KOPT-K1 (cell line): ENCODE data around the gene RUNDC1.
"Not testable (repeated sequence)": the region's sequence is repeated elsewhere in the genome, so short reads cannot be mapped to it uniquely, and the experiment has no call there.

Experiments used
- H3K27ac ChIP-seq: fragments of 200-600 bp; sonication (generic); 2 replicates; pipeline ENCODE4 v1.5.1; 2016; ENCODE audit warnings: antibody characterized with exemption, mild to moderate bottlenecking, low read depth, low read length; ENCODE audit not compliant: poor library complexity, severe bottlenecking
- H3K36me3 ChIP-seq: fragments of 200-600 bp; sonication (generic); 2 replicates; pipeline ENCODE4 v1.5.1; 2017; ENCODE audit warnings: antibody characterized with exemption, mild to moderate bottlenecking, low read length, moderate library complexity; ENCODE audit not compliant: insufficient read depth
- H3K9me3 ChIP-seq: fragments of 200-600 bp; sonication (generic); 2 replicates; pipeline ENCODE4 v1.5.1; 2017; ENCODE audit warnings: antibody characterized with exemption, low read length, mild to moderate bottlenecking; ENCODE audit not compliant: insufficient read depth, poor library complexity, severe bottlenecking

Gene RUNDC1

DNA sequence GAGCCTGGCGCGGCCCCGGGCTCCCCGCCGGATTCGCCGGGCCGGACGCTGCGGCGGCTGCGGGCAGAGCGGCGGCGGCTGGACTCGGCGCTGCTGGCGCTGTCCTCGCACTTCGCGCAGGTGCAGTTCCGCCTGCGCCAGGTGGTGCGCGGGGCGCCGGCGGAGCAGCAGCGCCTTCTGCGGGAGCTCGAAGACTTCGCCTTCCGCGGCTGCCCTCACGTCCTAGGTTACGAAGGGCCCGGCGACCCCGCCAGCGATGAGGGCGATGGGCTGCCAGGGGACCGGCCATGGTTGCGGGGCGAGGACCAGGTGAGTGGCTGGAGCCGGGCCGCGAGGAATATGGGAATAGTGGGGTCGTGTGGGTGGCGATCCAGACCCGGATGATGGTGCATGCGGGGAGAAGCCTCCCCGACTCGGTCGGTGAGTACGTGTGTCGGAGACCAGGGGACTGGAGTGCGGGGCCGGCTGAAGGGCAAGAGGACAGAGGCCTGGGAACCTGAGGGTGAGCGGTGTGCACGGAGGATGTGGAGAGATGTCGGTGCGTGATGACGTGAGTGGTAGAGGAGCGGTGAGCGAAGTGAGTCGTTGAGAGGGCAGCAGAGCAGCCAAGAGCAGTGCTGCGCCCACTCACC, 517 bp downstream of the RUNDC1 start:
- H3K9me3 ChIP-seq: no peaks in the 10 kb centered on the region
- H3K27ac ChIP-seq: peak overlapping the region; percentile 78
- peaks cover 38% of the 10 kb centered on the region for H3K36me3 ChIP-seq

DNA sequence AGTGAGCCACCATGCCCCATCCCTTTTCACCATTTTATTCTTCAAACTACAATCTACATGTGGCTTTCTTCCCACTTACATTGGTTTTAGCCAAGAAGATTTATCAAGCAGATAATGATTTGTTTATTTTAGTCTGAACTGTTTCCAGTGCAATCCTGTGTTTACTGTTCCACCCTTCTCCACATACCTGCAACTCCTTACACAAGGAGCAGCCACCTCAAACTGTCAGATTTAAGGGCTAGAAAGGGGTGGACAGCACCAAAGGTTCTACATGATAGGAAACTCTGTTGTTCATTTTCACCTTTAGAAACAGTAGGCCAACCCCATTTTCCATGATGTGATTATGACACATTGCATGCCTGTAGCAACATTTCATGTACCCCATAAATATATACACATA, 1.9 kb downstream of the RUNDC1 start:
- no peak overlapping the region for H3K27ac ChIP-seq
- H3K9me3 ChIP-seq: no peaks in the 10 kb centered on the region
- peaks cover 52% of the 10 kb centered on the region for H3K36me3 ChIP-seq

DNA sequence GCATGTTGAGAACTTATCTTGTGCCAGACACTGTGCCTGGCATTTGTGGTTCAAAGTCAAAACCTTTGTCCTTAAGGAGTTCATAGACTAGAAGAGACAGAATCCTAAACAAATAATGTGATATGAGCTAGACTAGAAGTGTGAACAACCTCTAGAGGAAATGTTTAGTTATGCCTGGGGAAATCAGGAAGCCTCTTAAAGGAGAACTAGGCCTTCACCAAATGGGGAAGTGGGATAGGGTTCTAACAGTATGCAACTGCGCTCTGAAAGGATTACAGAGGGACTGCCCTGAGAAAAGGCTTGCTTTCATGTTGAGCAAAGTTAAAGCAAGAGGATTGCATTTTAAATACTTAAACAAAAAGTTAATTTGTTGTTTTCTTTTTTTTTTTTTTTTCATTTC, 4.9 kb downstream of the RUNDC1 start:
- no peak overlapping the region for H3K27ac ChIP-seq
- peaks cover 82% of the 10 kb centered on the region for H3K36me3 ChIP-seq
- no peaks in the 10 kb centered on the region for H3K9me3 ChIP-seq

DNA sequence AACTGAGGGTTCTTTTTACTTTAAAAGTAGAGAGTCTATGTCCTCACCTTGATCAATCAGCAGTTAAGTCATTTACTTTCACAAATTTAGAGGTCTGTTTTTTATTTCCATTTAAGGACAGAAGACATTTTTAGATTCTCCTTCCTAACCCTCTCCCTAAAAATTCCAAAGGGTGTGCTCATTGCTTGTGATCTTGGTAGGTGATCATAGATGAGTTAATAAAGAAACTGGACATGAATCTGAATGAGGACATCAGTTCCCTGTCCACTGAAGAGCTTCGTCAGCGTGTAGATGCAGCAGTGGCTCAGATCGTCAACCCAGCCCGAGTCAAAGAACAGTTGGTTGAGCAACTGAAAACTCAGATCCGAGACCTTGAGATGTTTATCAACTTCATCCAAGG, 8.8 kb downstream of the RUNDC1 start:
- no peak overlapping the region for H3K27ac ChIP-seq
- H3K36me3 ChIP-seq: peaks cover 100% of the 10 kb centered on the region
- no peaks in the 10 kb centered on the region for H3K9me3 ChIP-seq

DNA sequence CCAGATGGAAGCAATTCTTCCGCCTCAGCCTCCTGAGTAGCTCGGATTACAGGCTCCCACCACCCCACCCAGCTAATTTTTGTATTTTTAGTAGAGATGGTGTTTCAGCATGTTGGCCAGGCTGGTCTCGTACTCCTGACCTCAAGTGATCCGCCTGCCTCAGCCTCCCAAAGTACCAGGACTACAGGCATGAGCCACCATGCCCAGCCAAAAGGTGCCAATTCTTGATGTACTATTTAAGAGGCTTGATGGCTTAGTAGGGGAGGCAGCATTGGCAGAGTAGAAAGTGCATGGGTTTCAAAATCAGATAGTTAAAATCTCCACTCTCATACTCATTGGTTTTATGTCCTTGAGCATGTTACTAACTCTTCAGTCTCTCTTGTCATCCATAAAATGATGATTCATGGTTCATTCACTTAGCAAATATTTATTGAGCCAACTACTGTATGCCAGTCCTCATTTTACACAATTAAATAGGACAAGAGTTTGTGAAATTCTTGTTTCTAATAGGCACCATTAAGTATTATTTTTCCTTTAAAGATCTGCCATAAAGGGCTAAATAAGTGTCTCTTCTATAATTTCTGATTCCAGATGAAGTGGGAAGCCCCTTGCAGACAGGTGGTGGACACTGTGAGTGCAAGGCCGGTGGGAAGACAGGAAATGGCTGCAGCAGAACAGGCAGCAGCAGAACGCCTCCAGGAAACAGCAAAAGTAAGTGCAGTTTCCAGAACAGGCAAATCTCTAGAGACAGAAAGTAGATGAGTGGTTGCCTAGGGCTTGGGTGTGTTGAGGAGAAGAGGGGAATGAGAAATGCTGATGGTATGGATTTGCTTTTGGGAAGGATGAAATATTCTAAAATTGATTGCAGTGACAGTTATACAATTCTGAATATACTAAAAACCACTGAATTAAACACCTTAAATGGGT, 9.6 kb downstream of the RUNDC1 start:
- H3K36me3 ChIP-seq: peaks cover 100% of the 10 kb centered on the region
- no peak overlapping the region for H3K27ac ChIP-seq
- H3K9me3 ChIP-seq: no peaks in the 10 kb centered on the region

DNA sequence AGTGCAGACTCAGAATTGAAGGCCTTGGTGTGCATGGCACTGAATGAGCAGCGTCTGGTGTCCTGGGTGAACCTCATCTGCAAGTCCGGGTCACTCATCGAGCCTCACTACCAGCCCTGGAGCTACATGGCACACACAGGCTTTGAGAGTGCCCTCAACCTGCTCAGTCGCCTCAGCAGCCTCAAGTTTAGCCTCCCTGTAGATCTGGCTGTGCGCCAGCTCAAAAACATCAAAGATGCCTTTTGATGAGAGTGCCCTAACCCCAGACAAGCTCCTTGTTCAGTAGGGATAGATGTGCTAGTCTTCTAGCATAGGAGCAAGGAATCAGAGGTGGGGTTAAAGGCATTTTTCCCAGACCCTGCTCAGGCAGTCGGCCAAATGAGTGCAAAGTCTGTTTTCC, 11.1 kb downstream of the RUNDC1 start:
- Histone ChIP-seq H3K27ac (no peak overlapping the region), H3K36me3 (peaks cover 90% of the 10 kb centered on the region)

DNA sequence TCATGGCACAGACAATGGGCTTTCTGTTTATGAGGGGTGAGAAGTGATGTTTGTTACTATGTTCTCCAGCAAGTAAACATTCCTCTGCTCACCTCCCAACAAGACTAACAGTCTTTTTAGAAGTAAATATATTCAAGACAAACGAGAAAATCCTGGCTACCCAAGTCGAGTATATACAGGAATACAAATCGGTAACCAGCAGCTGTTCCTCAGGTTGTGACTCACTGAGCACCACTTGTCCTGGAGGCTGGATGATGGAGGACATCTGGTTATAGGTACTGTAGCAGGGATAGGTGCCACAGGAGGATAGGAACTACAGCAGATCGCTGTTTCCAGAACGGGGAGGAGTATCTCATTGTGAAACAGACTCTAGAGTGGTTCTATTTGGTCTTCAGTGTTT, 12.5 kb downstream of the RUNDC1 start:
- H3K9me3 ChIP-seq: no peaks in the 10 kb centered on the region
- H3K36me3 ChIP-seq: peaks cover 76% of the 10 kb centered on the region
- no peak overlapping the region for H3K27ac ChIP-seq

More for the DNA sequence above, 11.1 kb downstream of the RUNDC1 start:
- H3K9me3 ChIP-seq: no peaks in the 10 kb centered on the region

DNA sequence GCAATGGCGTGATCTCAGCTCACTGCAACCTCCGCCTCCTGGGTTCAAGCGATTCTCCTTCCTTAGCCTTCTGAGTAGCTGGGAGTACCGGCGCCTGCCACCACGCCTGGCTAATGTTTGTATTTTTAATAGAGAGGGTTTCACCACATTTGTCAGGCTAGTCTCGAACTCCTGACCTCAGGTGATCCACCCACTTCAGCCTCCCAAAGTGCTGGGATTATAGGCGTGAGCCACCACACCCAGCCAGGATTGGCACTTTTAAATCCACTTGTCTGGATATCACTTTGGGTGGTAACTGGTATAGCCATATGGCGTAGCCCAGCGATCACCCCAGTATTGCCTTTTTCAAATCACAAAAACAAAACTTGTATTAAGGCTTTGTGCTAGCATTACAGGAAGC, 13.5 kb downstream of the RUNDC1 start:
- not testable (repeated sequence) for H3K27ac ChIP-seq, H3K9me3 ChIP-seq
- peaks cover 71% of the 10 kb centered on the region for H3K36me3 ChIP-seq

DNA sequence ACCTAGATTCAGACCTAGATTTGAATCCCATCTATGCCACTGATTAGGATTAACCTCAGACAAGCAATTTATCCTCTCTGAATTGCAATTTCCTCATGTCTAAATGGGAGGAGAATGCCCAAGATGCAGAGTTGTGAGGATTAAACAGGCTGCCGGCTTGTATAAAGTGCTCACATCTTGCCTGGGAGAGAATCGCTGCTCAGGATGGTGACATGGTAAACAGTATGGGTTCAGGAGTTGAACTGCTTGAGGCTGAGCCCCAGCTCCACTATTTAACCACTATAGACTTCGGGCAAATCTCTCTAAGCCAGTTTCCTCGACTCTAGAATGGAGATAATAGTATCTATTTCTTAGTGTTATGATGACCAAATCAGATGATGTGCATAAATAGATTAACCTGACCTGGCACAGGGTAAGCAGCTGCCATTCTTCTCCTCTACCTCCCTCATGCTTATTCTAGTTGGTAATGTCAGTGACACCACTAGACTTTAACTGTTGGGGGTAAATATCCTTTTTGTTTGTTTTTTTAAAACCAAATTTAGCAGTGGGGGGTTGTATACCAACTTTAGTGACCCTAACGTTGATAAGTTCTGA, 17.1 kb downstream of the RUNDC1 start:
- H3K36me3 ChIP-seq: peaks cover 70% of the 10 kb centered on the region
- no peaks in the 10 kb centered on the region for H3K9me3 ChIP-seq

DNA sequence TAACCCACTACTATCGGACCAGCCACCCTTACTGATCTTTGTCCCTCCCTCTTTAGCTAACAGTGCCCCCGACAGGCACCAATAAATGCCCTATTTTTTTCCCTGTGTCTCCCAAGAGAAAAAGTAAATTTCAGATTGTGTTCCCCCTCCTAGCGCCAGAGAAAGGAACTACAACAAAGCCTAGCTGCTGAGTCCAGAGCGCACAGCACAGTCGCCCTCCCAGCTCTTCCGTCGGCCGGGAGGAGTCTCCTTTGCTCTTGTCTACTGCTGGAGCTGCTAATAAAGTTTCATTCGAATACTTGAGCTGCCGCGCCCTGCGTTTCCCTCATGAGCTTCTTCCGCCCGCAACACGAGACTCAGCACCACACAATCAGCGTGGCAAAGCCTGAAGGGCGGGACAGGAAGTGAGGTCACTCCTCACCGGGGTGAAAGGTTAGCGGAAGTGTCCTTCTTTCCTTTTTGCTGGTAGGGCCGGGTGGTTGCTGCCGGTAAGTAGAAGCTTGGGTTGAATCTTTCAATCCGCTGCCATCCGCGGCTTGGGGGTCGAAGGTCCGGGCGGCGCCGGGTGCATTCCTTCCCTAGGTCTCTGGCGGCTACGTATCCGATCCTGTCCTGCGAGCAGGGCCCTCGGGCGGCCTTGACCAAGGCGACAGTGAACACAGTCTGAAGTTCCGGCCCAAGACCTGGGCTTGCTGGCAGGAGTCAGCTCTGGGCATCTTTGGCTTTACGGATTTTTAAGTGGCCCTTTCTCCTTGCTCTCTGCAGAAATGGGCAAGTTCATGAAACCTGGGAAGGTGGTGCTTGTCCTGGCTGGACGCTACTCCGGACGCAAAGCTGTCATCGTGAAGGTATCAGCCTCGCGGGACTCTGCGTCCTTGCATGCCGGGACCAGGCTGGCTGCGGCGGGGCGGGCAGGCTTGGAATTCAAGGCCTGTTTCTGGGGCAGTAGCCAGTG, 17.9 kb downstream of the RUNDC1 start, which contains the start of gene RPL27:
RPL27 (plus strand) TSS at position 436 of the 955 bp plus-strand sequence; CDS start at position 768, 332 bp downstream.
- Histone ChIP-seq H3K36me3 (peaks cover 70% of the 10 kb centered on the region), H3K9me3 (no peaks in the 10 kb centered on the region), H3K27ac (peak within 1 kb of the TSS; percentile 78)

More for the DNA sequence above, 17.1 kb downstream of the RUNDC1 start:
- peak overlapping the region; percentile 24 for H3K27ac ChIP-seq

DNA sequence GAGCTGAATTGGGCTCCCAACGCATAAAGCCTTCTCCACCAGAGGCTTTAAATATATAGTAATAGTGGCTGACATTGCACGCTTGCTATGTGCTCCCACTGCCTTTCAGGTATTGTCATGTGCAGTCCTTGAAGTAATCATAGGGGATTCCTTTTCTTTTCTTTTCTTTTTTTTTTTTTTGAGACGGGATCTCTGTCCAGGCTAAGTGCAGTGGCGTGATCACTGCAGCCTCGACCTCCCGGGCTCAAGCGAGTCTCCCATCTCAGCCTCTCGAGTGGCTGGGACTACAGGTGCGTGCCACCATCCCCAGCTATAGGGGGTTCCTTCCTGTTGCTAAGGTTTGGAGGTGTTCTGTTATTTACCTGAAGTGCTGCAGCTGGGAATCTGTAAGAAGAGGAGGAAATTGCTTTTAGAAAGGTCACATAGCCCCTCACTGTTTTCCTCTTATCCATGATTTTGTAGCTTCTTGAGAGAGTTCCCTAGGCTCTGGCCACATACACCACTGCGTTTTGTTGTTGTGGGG, 18.7 kb downstream of the RUNDC1 start:
- Histone ChIP-seq H3K36me3 (peaks cover 70% of the 10 kb centered on the region), H3K27ac (peak overlapping the region; percentile 78)

DNA sequence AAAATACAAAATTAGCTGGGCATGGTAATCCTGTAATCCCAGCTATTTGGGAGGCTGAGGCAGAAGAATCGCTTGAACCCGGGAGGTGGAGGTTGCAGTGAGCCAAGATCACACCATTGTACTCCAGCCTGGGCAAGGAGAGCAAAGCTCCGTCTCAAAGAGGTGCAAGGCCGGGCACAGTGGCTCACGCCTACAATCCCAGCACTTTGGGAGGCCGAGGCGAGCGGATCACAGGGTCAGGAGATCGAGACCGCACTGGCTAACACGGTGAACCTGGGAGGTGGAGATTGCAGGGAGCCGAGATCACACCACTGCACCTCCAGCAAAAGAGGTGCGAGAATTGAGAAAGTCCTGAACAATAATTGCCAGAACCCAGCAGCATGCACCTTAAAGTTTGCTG, 20.5 kb downstream of the RUNDC1 start:
- not testable (repeated sequence) for H3K9me3 ChIP-seq, H3K27ac ChIP-seq
- peaks cover 73% of the 10 kb centered on the region for H3K36me3 ChIP-seq

More for the DNA sequence above, 18.7 kb downstream of the RUNDC1 start:
- H3K9me3 ChIP-seq: no peaks in the 10 kb centered on the region

DNA sequence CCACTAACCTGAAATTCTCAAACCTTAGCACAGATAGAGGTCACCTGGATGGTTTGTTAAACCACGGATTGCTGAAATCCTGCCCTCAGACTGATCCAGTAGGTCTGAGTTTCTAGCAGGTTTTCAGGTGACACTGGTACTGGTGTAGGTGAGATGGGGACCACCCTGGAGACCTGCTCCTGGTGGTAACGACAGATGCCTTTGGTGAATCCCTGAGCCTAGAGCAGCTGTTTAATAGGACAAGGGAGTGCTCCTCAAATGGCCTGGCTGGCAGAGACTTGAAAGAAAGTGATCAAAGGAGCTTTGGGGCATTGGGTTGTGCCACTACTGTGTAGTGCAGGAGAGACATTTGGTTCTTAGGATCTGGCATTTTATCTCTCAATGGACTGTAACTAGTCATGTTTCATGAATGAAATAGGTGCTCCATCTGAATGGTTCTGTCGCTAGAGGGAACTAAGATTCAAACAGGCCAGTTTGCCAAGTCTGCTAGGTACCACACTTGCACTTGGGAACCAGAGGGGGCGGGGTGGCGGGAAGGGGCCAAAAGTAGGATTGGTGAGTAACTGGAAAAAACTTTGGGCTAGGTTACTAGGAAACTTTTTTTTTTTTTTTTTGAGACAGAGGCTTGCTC, 23.3 kb downstream of the RUNDC1 start:
- H3K36me3 ChIP-seq: peaks cover 70% of the 10 kb centered on the region
- no peaks in the 10 kb centered on the region for H3K9me3 ChIP-seq
- H3K27ac ChIP-seq: no peak overlapping the region
